ENCODE results near the gene AANAT. TPM values are rescaled to one million over a fixed set of nuclear protein-coding genes. Genes with fewer than 3 reads are reported as not detected.
A peak's percentile ranks its signal among the peaks of the same experiment; 100 is the strongest.

The AANAT gene
- total RNA-seq, 4 donors from 2014 or later: not detected

GRCh38 chr17:76480632-76481031 is 13.2 kb downstream of the AANAT start:
- DNase-seq: no peak
- TF ChIP-seq EP300 (IDR thresholded peaks at IDR 0.05; ENCODE audit: low read depth) (no peak), CTCF (IDR thresholded peaks at IDR 0.05) (no peak), POLR2A (IDR thresholded peaks at IDR 0.05) (no peak), POLR2AphosphoS5 (IDR thresholded peaks at IDR 0.05) (no peak)
- Histone ChIP-seq H3K4me3 (no peak overlapping the region), H3K4me1 (no peaks in the 10 kb centered on the region), H3K27ac (peak overlapping the region; percentile 54 to 79 (median 70)), H3K9me3 (no peaks in the 10 kb centered on the region), H3K36me3 (no peaks in the 10 kb centered on the region), H3K27me3 (no peaks in the 10 kb centered on the region)
- in situ Hi-C loops (cut with MboI; ENCODE audit: low pct_ligation_motif_present in 1 of 4, low pct_unique_long_range_greater_than_20kb in 1 of 4, low sequenced_read_pairs in 3 of 4): no loop called here
- intact Hi-C loops (cut with DNase I; ENCODE audit: low total_unique reads): no loop called here
- 77% methylated on average over 15 of the region's 15 CpGs; no CpG with 5 or more reads in 1 of the 2 donors for WGBS, 2 donors (ENCODE audit: low coverage in 1 of 2)

GRCh38 chr17:76481071-76481655 is 13.8 kb downstream of the AANAT start:
- intact Hi-C loops (cut with DNase I; ENCODE audit: low total_unique reads): no loop called here
- in situ Hi-C loops (cut with MboI; ENCODE audit: low pct_ligation_motif_present in 1 of 4, low pct_unique_long_range_greater_than_20kb in 1 of 4, low sequenced_read_pairs in 3 of 4): no loop called here
- no peak for TF ChIP-seq EP300 (IDR thresholded peaks at IDR 0.05; ENCODE audit: low read depth)
- peak in 1 of 3 donors; percentile 46 for TF ChIP-seq POLR2AphosphoS5 (IDR thresholded peaks at IDR 0.05)
- WGBS, 2 donors (ENCODE audit: low coverage in 1 of 2): 77% methylated on average over 21 of the region's 21 CpGs; no CpG with 5 or more reads in 1 of the 2 donors
- no peaks in the 10 kb centered on the region for H3K36me3 ChIP-seq
- no peaks in the 10 kb centered on the region for H3K9me3 ChIP-seq
- no peak overlapping the region for H3K4me3 ChIP-seq
- H3K27me3 ChIP-seq: no peaks in the 10 kb centered on the region
- no peaks in the 10 kb centered on the region for H3K4me1 ChIP-seq
- H3K27ac ChIP-seq: peak overlapping the region; percentile 61 to 79 (median 70)
- DNase-seq: peak; percentile 68

GRCh38 chr17:76484228-76484725 is 16.9 kb downstream of the AANAT start:
- in situ Hi-C loops (cut with MboI; ENCODE audit: low pct_ligation_motif_present in 1 of 4, low pct_unique_long_range_greater_than_20kb in 1 of 4, low sequenced_read_pairs in 3 of 4): no loop called here

GRCh38 chr17:76485569-76485968 is 18.2 kb downstream of the AANAT start:
- no peaks in the 10 kb centered on the region for H3K36me3 ChIP-seq
- H3K4me3 ChIP-seq: no peak overlapping the region
- peak overlapping the region in 3 of 4 donors; percentile 17 to 66 (median 46) for H3K27ac ChIP-seq
- H3K4me1 ChIP-seq: peaks cover 0 to 12% (median 5%) of the 10 kb centered on the region in 4 donors
- peak; percentile 22 for DNase-seq
- H3K9me3 ChIP-seq: no peaks in the 10 kb centered on the region
- in situ Hi-C loops (cut with MboI; ENCODE audit: low pct_ligation_motif_present in 1 of 4, low pct_unique_long_range_greater_than_20kb in 1 of 4, low sequenced_read_pairs in 3 of 4) (no loop called here), intact Hi-C loops (cut with DNase I; ENCODE audit: low total_unique reads) (no loop called here)
- TF ChIP-seq CTCF (IDR thresholded peaks at IDR 0.05) (no peak), POLR2AphosphoS5 (IDR thresholded peaks at IDR 0.05) (peak in 2 of 3 donors; percentile 11 to 38), EP300 (IDR thresholded peaks at IDR 0.05; ENCODE audit: low read depth) (peak; percentile 83), POLR2A (IDR thresholded peaks at IDR 0.05) (peak; percentile 7)
- 55 to 63% methylated on average over 2 to 11 of the region's 11 CpGs for WGBS, 2 donors (ENCODE audit: low coverage in 1 of 2)
- no peaks in the 10 kb centered on the region for H3K27me3 ChIP-seq

More at GRCh38 chr17:76484228-76484725, 16.9 kb downstream of the AANAT start:
- no peaks in the 10 kb centered on the region for H3K9me3 ChIP-seq
- peak overlapping the region; percentile 8 to 66 (median 34) for H3K27ac ChIP-seq
- TF ChIP-seq POLR2AphosphoS5 (IDR thresholded peaks at IDR 0.05) (no peak), CTCF (IDR thresholded peaks at IDR 0.05) (no peak), POLR2A (IDR thresholded peaks at IDR 0.05) (no peak)
- no peaks in the 10 kb centered on the region for H3K36me3 ChIP-seq
- 83 to 86% methylated on average over 8 to 11 of the region's 11 CpGs for WGBS, 2 donors (ENCODE audit: low coverage in 1 of 2)
- H3K4me1 ChIP-seq: peaks cover 0 to 4% (median 0%) of the 10 kb centered on the region in 4 donors
- intact Hi-C loops (cut with DNase I; ENCODE audit: low total_unique reads): no loop called here
- H3K27me3 ChIP-seq: no peaks in the 10 kb centered on the region
- no peak for DNase-seq
- no peak overlapping the region for H3K4me3 ChIP-seq

Data from transverse colon (tissue), 4 donors.